Activated gamma-delta T cell treated with Interleukin-2 at 50 U/mL for 16 hours (primary cell): ENCODE measurements around the gene PGM2L1.
"Not testable (repeated sequence)": the region's sequence is repeated elsewhere in the genome, so short reads cannot be mapped to it uniquely, and the experiment has no call there.

ENCODE experiments used
- DNase-seq: peaks from one replicate; pipeline ENCODE4 v3.0.0-alpha.2; 2020

PGM2L1 gene

GRCh38 chr11:74398244-74399159 is at the start of gene PGM2L1:
TSS of gene PGM2L1 (minus strand) at chr11:74398433. CDS start at chr11:74398161, 272 bp downstream.
- peak; percentile 91 for DNase-seq

GRCh38 chr11:74447720-74448119 is 49.5 kb upstream of the PGM2L1 start:
- no peak for DNase-seq

- no peak for DNase-seq
Measured at GRCh38 chr11:74446532-74446938, 48.3 kb upstream of the PGM2L1 start.

GRCh38 chr11:74444173-74444826 is 46.1 kb upstream of the PGM2L1 start:
- DNase-seq = no peak

- no peak for DNase-seq
Measured at GRCh38 chr11:74443071-74443864, 45.0 kb upstream of the PGM2L1 start.

GRCh38 chr11:74442636-74443035 is 44.4 kb upstream of the PGM2L1 start:
- no peak for DNase-seq

GRCh38 chr11:74438681-74439080 is 40.4 kb upstream of the PGM2L1 start:
- DNase-seq = no peak

- no peak for DNase-seq
Measured at GRCh38 chr11:74437441-74438042, 39.3 kb upstream of the PGM2L1 start.

GRCh38 chr11:74434528-74434927 is 36.3 kb upstream of the PGM2L1 start:
- DNase-seq = no peak

GRCh38 chr11:74429205-74429604 is 31.0 kb upstream of the PGM2L1 start:
- DNase-seq = no peak

- no peak for DNase-seq
Measured at GRCh38 chr11:74427384-74427886, 29.2 kb upstream of the PGM2L1 start.

GRCh38 chr11:74425100-74425499 is 26.9 kb upstream of the PGM2L1 start:
- DNase-seq = no peak

- DNase-seq = no peak
Measured at GRCh38 chr11:74418509-74418895, 20.3 kb upstream of the PGM2L1 start.

- no peak for DNase-seq
Measured at GRCh38 chr11:74417860-74418508, 19.8 kb upstream of the PGM2L1 start.

GRCh38 chr11:74417379-74417804 is 19.2 kb upstream of the PGM2L1 start:
- DNase-seq = no peak

GRCh38 chr11:74416974-74417373 is 18.7 kb upstream of the PGM2L1 start:
- DNase-seq = not testable (repeated sequence)

- DNase-seq = no peak
Measured at GRCh38 chr11:74412733-74413359, 14.6 kb upstream of the PGM2L1 start.

- no peak for DNase-seq
Measured at GRCh38 chr11:74412321-74412720, 14.1 kb upstream of the PGM2L1 start.

- DNase-seq = no peak
Measured at GRCh38 chr11:74409633-74410032, 11.4 kb upstream of the PGM2L1 start.

- no peak for DNase-seq
Measured at GRCh38 chr11:74403607-74404321, 5.5 kb upstream of the PGM2L1 start.

- no peak for DNase-seq
Measured at GRCh38 chr11:74400606-74401005, 2.4 kb upstream of the PGM2L1 start.
